ENCODE measurements around the gene LSM14A.

LSM14A gene

DNA sequence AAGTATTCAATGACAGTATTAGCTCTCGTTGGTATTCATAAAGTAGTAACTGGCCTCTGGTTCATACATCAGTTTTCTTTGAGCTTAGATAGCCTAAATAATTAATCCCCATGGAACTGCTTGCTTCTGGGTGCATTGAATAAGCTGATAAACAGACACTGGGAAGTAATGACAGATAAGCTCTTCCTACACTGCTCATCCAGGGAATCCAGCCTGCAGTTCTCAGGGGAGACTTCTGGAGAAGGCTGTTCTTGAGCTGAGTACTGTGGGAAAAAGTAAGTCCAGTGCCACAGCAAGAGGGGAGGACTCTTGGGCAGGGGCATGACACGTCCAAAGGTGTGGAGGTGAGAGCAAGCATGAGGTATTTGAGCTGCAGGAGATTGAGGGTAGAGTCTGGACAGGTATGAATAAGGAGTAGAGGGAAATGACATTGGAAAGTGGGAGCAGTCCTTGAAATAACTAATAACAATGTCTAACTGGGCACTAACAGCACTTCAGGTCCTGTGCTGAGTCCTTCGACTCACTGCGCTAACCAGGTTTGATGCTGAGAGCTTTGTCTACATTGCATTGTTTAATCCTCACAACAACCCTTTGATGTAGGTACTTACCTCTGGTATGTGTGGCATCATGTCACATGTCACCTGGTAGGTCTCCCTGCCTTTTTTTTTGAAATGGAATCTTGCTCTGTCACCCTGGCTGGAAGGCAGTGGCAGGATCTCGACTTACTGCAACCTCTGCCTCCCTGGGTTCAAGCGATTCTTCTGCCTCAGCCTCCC is 89.2 kb downstream of the LSM14A start:
- H3K9me3 ChIP-seq (ENCODE audit: insufficient read depth, low read length): no peaks in the 10 kb centered on the region
- no peak overlapping the region for H3K4me3 ChIP-seq (ENCODE audit: insufficient read depth, low read length, poor library complexity, severe bottlenecking)
- no peak overlapping the region for H3K27ac ChIP-seq (ENCODE audit: low read depth, low read length)
- TF ChIP-seq, protein P1, sequence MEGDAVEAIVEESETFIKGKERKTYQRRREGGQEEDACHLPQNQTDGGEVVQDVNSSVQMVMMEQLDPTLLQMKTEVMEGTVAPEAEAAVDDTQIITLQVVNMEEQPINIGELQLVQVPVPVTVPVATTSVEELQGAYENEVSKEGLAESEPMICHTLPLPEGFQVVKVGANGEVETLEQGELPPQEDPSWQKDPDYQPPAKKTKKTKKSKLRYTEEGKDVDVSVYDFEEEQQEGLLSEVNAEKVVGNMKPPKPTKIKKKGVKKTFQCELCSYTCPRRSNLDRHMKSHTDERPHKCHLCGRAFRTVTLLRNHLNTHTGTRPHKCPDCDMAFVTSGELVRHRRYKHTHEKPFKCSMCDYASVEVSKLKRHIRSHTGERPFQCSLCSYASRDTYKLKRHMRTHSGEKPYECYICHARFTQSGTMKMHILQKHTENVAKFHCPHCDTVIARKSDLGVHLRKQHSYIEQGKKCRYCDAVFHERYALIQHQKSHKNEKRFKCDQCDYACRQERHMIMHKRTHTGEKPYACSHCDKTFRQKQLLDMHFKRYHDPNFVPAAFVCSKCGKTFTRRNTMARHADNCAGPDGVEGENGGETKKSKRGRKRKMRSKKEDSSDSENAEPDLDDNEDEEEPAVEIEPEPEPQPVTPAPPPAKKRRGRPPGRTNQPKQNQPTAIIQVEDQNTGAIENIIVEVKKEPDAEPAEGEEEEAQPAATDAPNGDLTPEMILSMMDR (IDR thresholded peaks at IDR 0.05; ENCODE audit: insufficient read depth, low read length, poor library complexity, severe bottlenecking): no peak
- TF ChIP-seq EZH2phosphoT487 (conservative IDR thresholded peaks at IDR 0.05; ENCODE audit: low read length): no peak
- H3K36me3 ChIP-seq (ENCODE audit: low read length): no peaks in the 10 kb centered on the region
- 0 out of 2 replicates have a peak, but pooled peaks cover 3% of the 10 kb centered on the region for H3F3A ChIP-seq (ENCODE audit: insufficient read depth)
- H3K9ac ChIP-seq (ENCODE audit: low read length): no peak overlapping the region
- H3K79me2 ChIP-seq (ENCODE audit: insufficient read depth, low read length): peaks cover 18% of the 10 kb centered on the region
- H3K9me2 ChIP-seq (replicated peaks; ENCODE audit: insufficient read depth, low read length): no peaks in the 10 kb centered on the region
- no peak overlapping the region for H3K4me2 ChIP-seq (ENCODE audit: low read depth, low read length, poor library complexity, severe bottlenecking)
- H4K20me1 ChIP-seq (ENCODE audit: low read depth, low read length): no peaks in the 10 kb centered on the region
- H2AFZ ChIP-seq (ENCODE audit: low read depth, low read length, severe bottlenecking): no peak overlapping the region
- no peaks in the 10 kb centered on the region for H3K27me3 ChIP-seq (ENCODE audit: low read length)

DNA sequence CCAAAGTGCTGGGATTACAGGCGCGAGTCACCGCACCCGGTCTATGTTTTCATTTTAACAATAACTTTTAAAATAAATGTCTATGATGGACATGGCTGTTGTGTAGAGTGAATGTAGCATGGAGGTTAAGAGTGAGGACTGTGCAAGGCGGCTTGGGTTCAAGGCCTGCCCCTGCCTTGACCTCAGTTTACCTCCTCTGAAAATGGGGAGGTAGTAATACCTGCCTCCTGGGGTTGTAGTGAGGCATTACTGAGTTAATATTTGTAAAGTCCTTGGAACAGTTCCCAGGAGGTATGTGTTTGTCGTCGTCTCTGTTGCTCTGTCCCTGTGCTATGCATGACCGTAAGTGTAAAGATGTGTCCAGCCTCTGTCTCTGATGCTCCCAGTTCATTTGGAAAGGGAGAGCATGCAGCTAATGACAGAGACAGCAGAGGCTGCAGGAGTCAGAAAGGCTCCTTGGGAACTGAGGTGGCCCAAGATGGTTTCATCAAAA is 91.5 kb downstream of the LSM14A start:
- Histone ChIP-seq H4K20me1 (ENCODE audit: low read depth, low read length) (no peaks in the 10 kb centered on the region), H3K79me2 (ENCODE audit: insufficient read depth, low read length) (peaks cover 9% of the 10 kb centered on the region)

GRCh38 chr19:34265221-34265650 is 92.9 kb downstream of the LSM14A start:
- no peaks in the 10 kb centered on the region for H3K9me3 ChIP-seq (ENCODE audit: insufficient read depth, low read length)
- H3F3A ChIP-seq (ENCODE audit: insufficient read depth): peaks cover 30% of the 10 kb centered on the region
- peaks cover 10% of the 10 kb centered on the region; the same call in 1 of the 2 replicates for H3K79me2 ChIP-seq (ENCODE audit: insufficient read depth, low read length)
- no peaks in the 10 kb centered on the region for H4K20me1 ChIP-seq (ENCODE audit: low read depth, low read length)
- no peaks in the 10 kb centered on the region for H3K27me3 ChIP-seq (ENCODE audit: low read length)
- no peak overlapping the region for H3K9ac ChIP-seq (ENCODE audit: low read length)
- no peak overlapping the region for H3K27ac ChIP-seq (ENCODE audit: low read depth, low read length)
- H3K4me3 ChIP-seq (ENCODE audit: insufficient read depth, low read length, poor library complexity, severe bottlenecking): no peak overlapping the region
- TF ChIP-seq, protein P1 (IDR thresholded peaks at IDR 0.05; ENCODE audit: insufficient read depth, low read length, poor library complexity, severe bottlenecking): no peak
- no peak for TF ChIP-seq EZH2phosphoT487 (conservative IDR thresholded peaks at IDR 0.05; ENCODE audit: low read length)
- no peak overlapping the region for H2AFZ ChIP-seq (ENCODE audit: low read depth, low read length, severe bottlenecking)
- no peaks in the 10 kb centered on the region for H3K36me3 ChIP-seq (ENCODE audit: low read length)
- H3K9me2 ChIP-seq (replicated peaks; ENCODE audit: insufficient read depth, low read length): no peaks in the 10 kb centered on the region
- no peak overlapping the region for H3K4me2 ChIP-seq (ENCODE audit: low read depth, low read length, poor library complexity, severe bottlenecking)

More for the DNA sequence above, 91.5 kb downstream of the LSM14A start:
- Histone ChIP-seq H3K27ac (ENCODE audit: low read depth, low read length) (no peak overlapping the region), H2AFZ (ENCODE audit: low read depth, low read length, severe bottlenecking) (no peak overlapping the region), H3K4me2 (ENCODE audit: low read depth, low read length, poor library complexity, severe bottlenecking) (no peak overlapping the region), H3K4me3 (ENCODE audit: insufficient read depth, low read length, poor library complexity, severe bottlenecking) (no peak overlapping the region), H3K27me3 (ENCODE audit: low read length) (no peaks in the 10 kb centered on the region), H3F3A (ENCODE audit: insufficient read depth) (peaks cover 16% of the 10 kb centered on the region; the same call in 1 of the 2 replicates), H3K9ac (ENCODE audit: low read length) (no peak overlapping the region), H3K9me2 (replicated peaks; ENCODE audit: insufficient read depth, low read length) (no peaks in the 10 kb centered on the region), H3K9me3 (ENCODE audit: insufficient read depth, low read length) (no peaks in the 10 kb centered on the region), H3K36me3 (ENCODE audit: low read length) (no peaks in the 10 kb centered on the region)
- TF ChIP-seq, protein P1 (IDR thresholded peaks at IDR 0.05; ENCODE audit: insufficient read depth, low read length, poor library complexity, severe bottlenecking): no peak
- no peak for TF ChIP-seq EZH2phosphoT487 (conservative IDR thresholded peaks at IDR 0.05; ENCODE audit: low read length)

All from SU-DHL-6 (cell line).